Body of pancreas (tissue), 4 donors: ENCODE measurements around the gene IFNA16.

Source experiments
- CTCF ChIP-seq, 7 experiments: fragments of 450-650 bp in 4 of 7; fragments of 200-600 bp in 3 of 7; sonication (generic) in 3 of 7; IDR thresholded peaks; one replicate each; pipeline ENCODE4 v1.5.1; 2016 to 2019; ENCODE audit warnings: antibody characterized with exemption in 7 of 7
- POLR2A ChIP-seq, 3 donors: fragments of 450-650 bp; IDR thresholded peaks; one replicate each; pipeline ENCODE4 v1.6.1; 2016; ENCODE audit warnings: antibody characterized with exemption in 3 of 3, mild to moderate bottlenecking in 2 of 3

DNA sequence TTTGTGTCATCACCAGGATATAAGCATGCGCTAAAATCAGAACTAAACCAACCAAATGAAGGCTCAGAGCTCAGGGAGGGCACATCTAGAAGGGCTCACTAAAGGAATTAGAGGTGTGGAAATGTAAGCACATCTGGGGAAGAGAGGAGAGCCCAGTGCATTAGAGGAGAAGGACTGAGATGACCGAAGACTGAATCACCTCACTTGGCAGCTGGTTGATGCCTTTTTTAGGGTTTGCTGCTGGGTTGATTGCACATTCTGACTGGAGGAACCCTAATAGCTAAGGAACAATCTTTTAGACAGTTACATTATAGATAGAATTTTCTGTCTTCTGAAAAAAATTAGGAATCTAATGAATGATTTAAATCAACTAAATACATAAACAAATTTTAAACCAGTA lies 42.4 kb downstream of the IFNA16 start:
- no peak for TF ChIP-seq CTCF (IDR thresholded peaks at IDR 0.05)
- no peak for TF ChIP-seq POLR2A (IDR thresholded peaks at IDR 0.05)
